GM23248 (cell line): Measurements from ENCODE around the gene ZC3H18. TPM values are rescaled to one million over a fixed set of nuclear protein-coding genes. Genes with fewer than 3 reads are reported as not detected.

Experiments used
- DNase-seq: peaks from one replicate; pipeline ENCODE4 v3.0.0-alpha.2; 2015
- H2AFZ ChIP-seq: fragments of 200-600 bp; sonication (generic); 2 replicates; pipeline ENCODE4 v1.6.1; 2016; ENCODE audit warnings: antibody characterized with exemption
- H3F3A ChIP-seq: fragments of 200-600 bp; sonication (generic); 2 replicates; pipeline ENCODE4 v1.6.1; 2016; ENCODE audit warnings: mild to moderate bottlenecking, antibody characterized with exemption, mixed run types; ENCODE audit not compliant: insufficient read depth
- H3K27ac ChIP-seq: fragments of 200-600 bp; sonication (generic); 2 replicates; pipeline ENCODE4 v1.5.1; 2016; ENCODE audit warnings: mild to moderate bottlenecking
- H3K27me3 ChIP-seq: fragments of 200-600 bp; sonication (generic); replicated peaks from 2 replicates; pipeline ENCODE4 v1.6.1; 2016; ENCODE audit warnings: mild to moderate bottlenecking; ENCODE audit not compliant: insufficient read depth
- H3K36me3 ChIP-seq: fragments of 200-600 bp; sonication (generic); 2 replicates; pipeline ENCODE4 v1.6.1; 2016; ENCODE audit warnings: low read depth, mild to moderate bottlenecking
- H3K4me1 ChIP-seq: fragments of 200-600 bp; sonication (generic); 2 replicates; pipeline ENCODE4 v1.6.1; 2016; ENCODE audit warnings: mild to moderate bottlenecking; ENCODE audit not compliant: insufficient read depth
- H3K4me2 ChIP-seq: fragments of 200-600 bp; sonication (generic); one replicate; pipeline ENCODE4 v1.6.1; 2016; ENCODE audit warnings: mild to moderate bottlenecking; ENCODE audit not compliant: unreplicated experiment
- H3K4me3 ChIP-seq: fragments of 200-600 bp; sonication (generic); 2 replicates; pipeline ENCODE4 v1.5.1; 2016; ENCODE audit warnings: mild to moderate bottlenecking
- H3K79me2 ChIP-seq: fragments of 200-600 bp; sonication (generic); 2 replicates; pipeline ENCODE4 v1.6.1; 2016; ENCODE audit warnings: mild to moderate bottlenecking; ENCODE audit not compliant: insufficient read depth
- H3K9ac ChIP-seq: fragments of 200-600 bp; sonication (generic); 2 replicates; pipeline ENCODE4 v1.6.1; 2016; ENCODE audit warnings: mild to moderate bottlenecking
- H3K9me2 ChIP-seq: fragments of 200-600 bp; sonication (generic); 2 replicates; pipeline ENCODE4 v1.6.1; 2016; ENCODE audit warnings: mixed run types, mild to moderate bottlenecking, moderate library complexity; ENCODE audit not compliant: insufficient read depth
- H3K9me3 ChIP-seq: fragments of 200-600 bp; sonication (generic); one replicate; pipeline ENCODE4 v1.6.1; 2017; ENCODE audit warnings: low read depth
- H4K20me1 ChIP-seq: fragments of 200-600 bp; sonication (generic); 2 replicates; pipeline ENCODE4 v1.6.0; 2016; ENCODE audit not compliant: insufficient read depth
- EZH2 ChIP-seq: fragments of 200-600 bp; sonication (generic); IDR thresholded peaks from 2 replicates; pipeline ENCODE4 v1.6.1; 2018; ENCODE audit warnings: antibody characterized with exemption, mild to moderate bottlenecking; ENCODE audit not compliant: insufficient read depth, poor library complexity, severe bottlenecking
- EZH2phosphoT487 ChIP-seq: fragments of 200-600 bp; sonication (generic); IDR thresholded peaks from 2 replicates; pipeline ENCODE4 v1.6.1; 2018; ENCODE audit warnings: antibody characterized with exemption, moderate library complexity, mild to moderate bottlenecking, low read depth; ENCODE audit not compliant: insufficient read depth
- WGBS, 2 experiments: methylation state at CpG; one replicate each; pipeline ENCODE4 v1.1.6; 2015 to 2017; ENCODE audit warnings: low lambda C conversion rate in 2 of 2, low coverage in 1 of 2; ENCODE audit errors: missing lambda C conversion rate in 2 of 2; 5-methylcytosine and 5-hydroxymethylcytosine counted together
- in situ Hi-C: fragments of 300-500 bp; cut with MboI; formaldehyde crosslinking; loops from 2 replicates; pipeline ENCODE4 v1.15.0; 2020
- polyA plus RNA-seq: library from polyadenylated mRNA; unstranded; fragments of >200 nt; fragmentation: Nextera tagmentation; extraction: Ambion mirVana; gene quantifications from 2 replicates; pipeline ENCODE4 v1.2.1, GENCODE V29; 2016
- total RNA-seq: library from RNA; depleted of rRNA; stranded (reverse); fragments of >200 nt; shearing (Covaris generic); gene quantifications from 2 replicates; pipeline ENCODE4 v1.2.3, GENCODE V29; 2014

ZC3H18 gene
- total and polyA plus RNA-seq, 2 experiments from 2014 or later: 9.7 to 24.9 TPM

- no peak overlapping the region for H3K9ac ChIP-seq
- no peak overlapping the region for H3K4me2 ChIP-seq
- H2AFZ ChIP-seq: no peak overlapping the region
- H4K20me1 ChIP-seq: no peaks in the 10 kb centered on the region
- TF ChIP-seq EZH2phosphoT487 (no peak), EZH2 (no peak)
- H3K79me2 ChIP-seq: peaks cover 23% of the 10 kb centered on the region
- H3K9me2 ChIP-seq: no peaks in the 10 kb centered on the region
- H3K4me1 ChIP-seq: 0 out of 2 replicates have a peak, but pooled peaks cover 4% of the 10 kb centered on the region
- DNase-seq: no peak
- no peak overlapping the region for H3K4me3 ChIP-seq
- H3K9me3 ChIP-seq: no peaks in the 10 kb centered on the region
- H3K36me3 ChIP-seq: no peaks in the 10 kb centered on the region
- no peak overlapping the region for H3K27ac ChIP-seq
- in situ Hi-C loops: no loop called here
- WGBS, 2 experiments: 91 to 93% methylated on average over 14 to 15 of the region's 15 CpGs
- H3F3A ChIP-seq: no peaks in the 10 kb centered on the region
- no peaks in the 10 kb centered on the region for H3K27me3 ChIP-seq
These were observed 88.5 kb downstream of the ZC3H18 start for GRCh38 chr16:88658714-88659113.

GRCh38 chr16:88659160-88659559 lies 89.0 kb downstream of the ZC3H18 start:
- Histone ChIP-seq H3K27ac (no peak overlapping the region), H2AFZ (no peak overlapping the region), H3K79me2 (peaks cover 23% of the 10 kb centered on the region), H3F3A (no peaks in the 10 kb centered on the region), H3K4me2 (no peak overlapping the region), H3K9me3 (no peaks in the 10 kb centered on the region), H4K20me1 (no peaks in the 10 kb centered on the region), H3K4me1 (0 out of 2 replicates have a peak, but pooled peaks cover 4% of the 10 kb centered on the region), H3K27me3 (no peaks in the 10 kb centered on the region), H3K4me3 (no peak overlapping the region), H3K9me2 (no peaks in the 10 kb centered on the region), H3K9ac (no peak overlapping the region), H3K36me3 (no peaks in the 10 kb centered on the region)
- in situ Hi-C loops: no loop called here
- 95% methylated on average over 25 of the region's 25 CpGs for WGBS, 2 experiments
- no peak for DNase-seq
- TF ChIP-seq EZH2phosphoT487 (no peak), EZH2 (no peak)

- 0 out of 2 replicates have a peak, but pooled peaks cover 4% of the 10 kb centered on the region for H3K4me1 ChIP-seq
These were observed 91.3 kb downstream of the ZC3H18 start for GRCh38 chr16:88661468-88661867.

GRCh38 chr16:88662222-88662842 lies 92.1 kb downstream of the ZC3H18 start:
- no peak for TF ChIP-seq EZH2
- no peak for TF ChIP-seq EZH2phosphoT487
- no peaks in the 10 kb centered on the region for H3F3A ChIP-seq
- 0 to 1% methylated on average over 31 to 32 of the region's 49 CpGs for WGBS, 2 experiments
- H3K9me3 ChIP-seq: no peaks in the 10 kb centered on the region
- no peaks in the 10 kb centered on the region for H4K20me1 ChIP-seq
- H3K27ac ChIP-seq: peak overlapping the region; percentile 57; the same call in 1 of the 2 replicates
- peaks cover 23% of the 10 kb centered on the region for H3K79me2 ChIP-seq
- H3K4me2 ChIP-seq: peak overlapping the region; percentile 72
- peak overlapping the region; percentile 91 for H3K9ac ChIP-seq
- H3K9me2 ChIP-seq: no peaks in the 10 kb centered on the region
- in situ Hi-C loops: no loop called here
- peak; percentile 41 for DNase-seq
- H3K4me1 ChIP-seq: 0 out of 2 replicates have a peak, but pooled peaks cover 4% of the 10 kb centered on the region
- H3K27me3 ChIP-seq: no peaks in the 10 kb centered on the region
- H2AFZ ChIP-seq: peak overlapping the region; percentile 92
- no peaks in the 10 kb centered on the region for H3K36me3 ChIP-seq
- H3K4me3 ChIP-seq: peak overlapping the region; percentile 80

More at GRCh38 chr16:88661468-88661867, 91.3 kb downstream of the ZC3H18 start:
- Histone ChIP-seq H3K9me2 (no peaks in the 10 kb centered on the region), H3K27ac (no peak overlapping the region), H3F3A (no peaks in the 10 kb centered on the region), H3K79me2 (peaks cover 23% of the 10 kb centered on the region), H4K20me1 (no peaks in the 10 kb centered on the region), H3K27me3 (no peaks in the 10 kb centered on the region), H3K4me2 (no peak overlapping the region), H3K9ac (no peak overlapping the region), H3K4me3 (no peak overlapping the region), H3K9me3 (no peaks in the 10 kb centered on the region), H3K36me3 (no peaks in the 10 kb centered on the region), H2AFZ (no peak overlapping the region)
- in situ Hi-C loops: no loop called here
- WGBS, 2 experiments: 75 to 78% methylated on average over 10 of the region's 10 CpGs
- DNase-seq: peak; percentile 22
- TF ChIP-seq EZH2phosphoT487: no peak
- no peak for TF ChIP-seq EZH2
